OCI-LY7 (cell line): ENCODE measurements around the gene CEP131.

Experiments used
- EZH2phosphoT487 ChIP-seq: fragments of 200-600 bp; sonication (generic); IDR thresholded peaks from 2 replicates; pipeline ENCODE4 v1.6.1; 2018; ENCODE audit warnings: low read depth, borderline replicate concordance, mild to moderate bottlenecking, mixed run types, antibody characterized with exemption, low read length, moderate library complexity, mixed read lengths
- TF ChIP-seq, protein P1 (sequence below): fragments of 200-600 bp; sonication (generic); conservative IDR thresholded peaks from 2 replicates; pipeline ENCODE4 v1.5.1; 2014; ENCODE audit warnings: mild to moderate bottlenecking, antibody characterized with exemption, low read length, moderate library complexity, mixed read lengths

DNA sequence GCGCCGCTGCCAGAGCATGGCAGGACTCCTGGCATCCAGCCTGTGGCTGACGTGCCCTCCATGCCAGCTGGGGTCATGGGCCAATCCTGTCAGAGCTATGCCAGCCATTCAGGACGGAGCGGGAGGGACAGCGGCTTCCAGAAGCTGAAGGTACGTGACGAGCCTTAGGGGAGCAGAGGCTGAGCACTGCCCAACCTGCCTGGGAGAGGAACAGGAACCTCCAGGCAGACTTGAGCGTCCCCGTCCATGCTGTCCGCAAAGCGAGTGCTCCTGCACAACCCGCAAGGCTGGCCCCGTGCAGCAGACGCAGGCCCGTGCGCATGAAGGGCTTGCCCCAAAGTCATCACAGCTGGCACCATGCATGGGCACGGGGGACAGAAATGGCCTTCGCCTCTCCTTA, 37.9 kb upstream of the CEP131 start:
- TF ChIP-seq, protein P1, sequence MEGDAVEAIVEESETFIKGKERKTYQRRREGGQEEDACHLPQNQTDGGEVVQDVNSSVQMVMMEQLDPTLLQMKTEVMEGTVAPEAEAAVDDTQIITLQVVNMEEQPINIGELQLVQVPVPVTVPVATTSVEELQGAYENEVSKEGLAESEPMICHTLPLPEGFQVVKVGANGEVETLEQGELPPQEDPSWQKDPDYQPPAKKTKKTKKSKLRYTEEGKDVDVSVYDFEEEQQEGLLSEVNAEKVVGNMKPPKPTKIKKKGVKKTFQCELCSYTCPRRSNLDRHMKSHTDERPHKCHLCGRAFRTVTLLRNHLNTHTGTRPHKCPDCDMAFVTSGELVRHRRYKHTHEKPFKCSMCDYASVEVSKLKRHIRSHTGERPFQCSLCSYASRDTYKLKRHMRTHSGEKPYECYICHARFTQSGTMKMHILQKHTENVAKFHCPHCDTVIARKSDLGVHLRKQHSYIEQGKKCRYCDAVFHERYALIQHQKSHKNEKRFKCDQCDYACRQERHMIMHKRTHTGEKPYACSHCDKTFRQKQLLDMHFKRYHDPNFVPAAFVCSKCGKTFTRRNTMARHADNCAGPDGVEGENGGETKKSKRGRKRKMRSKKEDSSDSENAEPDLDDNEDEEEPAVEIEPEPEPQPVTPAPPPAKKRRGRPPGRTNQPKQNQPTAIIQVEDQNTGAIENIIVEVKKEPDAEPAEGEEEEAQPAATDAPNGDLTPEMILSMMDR, result no peak
- TF ChIP-seq EZH2phosphoT487, result no peak
